Sigmoid colon (tissue), 4 donors: Measurements from ENCODE around the gene PROSER3.

Experiments
- POLR2AphosphoS5 ChIP-seq, 4 donors: sonication (generic); formaldehyde crosslinking; IDR thresholded peaks; one replicate each; pipeline ENCODE4 v1.6.1; 2017; ENCODE audit warnings: antibody characterized with exemption in 4 of 4
- TF ChIP-seq, protein P1 (sequence below), 4 experiments: fragments of 450-650 bp in 3 of 4; fragments of 200-600 bp in 1 of 4; IDR thresholded peaks; one replicate each; pipeline ENCODE4 v1.5.1; 2016 to 2019; ENCODE audit warnings: antibody characterized with exemption in 4 of 4, mild to moderate bottlenecking in 3 of 4, moderate library complexity in 2 of 4

DNA sequence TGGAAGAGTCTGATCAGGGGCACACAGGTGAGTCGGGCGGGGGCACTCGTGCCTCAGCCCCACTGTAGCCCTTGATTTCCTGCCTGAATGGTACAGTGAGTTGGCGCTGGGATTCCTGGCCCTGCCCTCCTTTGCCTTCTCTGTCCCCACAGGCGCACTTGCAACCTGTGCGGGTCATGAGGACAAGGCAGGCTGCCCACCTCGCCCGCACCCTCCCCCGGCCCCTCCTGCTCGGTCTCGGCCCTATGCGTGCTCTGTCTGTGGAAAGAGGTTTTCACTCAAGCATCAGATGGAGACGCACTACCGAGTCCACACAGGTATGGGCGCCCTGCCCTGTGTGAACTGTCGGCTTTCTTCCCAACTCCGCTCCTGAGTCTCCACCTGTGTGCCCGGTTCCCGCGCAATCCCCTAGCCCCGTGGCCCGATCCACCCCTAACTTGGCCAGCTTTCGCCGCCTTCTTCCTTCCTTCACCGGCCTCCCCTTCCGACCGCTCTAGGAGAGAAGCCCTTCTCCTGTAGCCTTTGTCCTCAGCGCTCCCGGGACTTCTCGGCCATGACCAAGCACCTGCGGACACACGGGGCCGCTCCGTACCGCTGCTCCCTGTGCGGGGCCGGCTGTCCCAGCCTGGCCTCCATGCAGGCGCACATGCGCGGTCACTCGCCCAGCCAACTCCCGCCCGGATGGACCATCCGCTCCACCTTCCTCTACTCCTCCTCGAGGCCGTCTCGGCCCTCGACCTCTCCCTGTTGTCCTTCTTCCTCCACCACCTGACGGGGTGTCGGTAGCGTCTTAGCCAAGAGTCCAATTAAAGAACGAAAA lies 41.8 kb upstream of the PROSER3 start:
- TF ChIP-seq, protein P1, sequence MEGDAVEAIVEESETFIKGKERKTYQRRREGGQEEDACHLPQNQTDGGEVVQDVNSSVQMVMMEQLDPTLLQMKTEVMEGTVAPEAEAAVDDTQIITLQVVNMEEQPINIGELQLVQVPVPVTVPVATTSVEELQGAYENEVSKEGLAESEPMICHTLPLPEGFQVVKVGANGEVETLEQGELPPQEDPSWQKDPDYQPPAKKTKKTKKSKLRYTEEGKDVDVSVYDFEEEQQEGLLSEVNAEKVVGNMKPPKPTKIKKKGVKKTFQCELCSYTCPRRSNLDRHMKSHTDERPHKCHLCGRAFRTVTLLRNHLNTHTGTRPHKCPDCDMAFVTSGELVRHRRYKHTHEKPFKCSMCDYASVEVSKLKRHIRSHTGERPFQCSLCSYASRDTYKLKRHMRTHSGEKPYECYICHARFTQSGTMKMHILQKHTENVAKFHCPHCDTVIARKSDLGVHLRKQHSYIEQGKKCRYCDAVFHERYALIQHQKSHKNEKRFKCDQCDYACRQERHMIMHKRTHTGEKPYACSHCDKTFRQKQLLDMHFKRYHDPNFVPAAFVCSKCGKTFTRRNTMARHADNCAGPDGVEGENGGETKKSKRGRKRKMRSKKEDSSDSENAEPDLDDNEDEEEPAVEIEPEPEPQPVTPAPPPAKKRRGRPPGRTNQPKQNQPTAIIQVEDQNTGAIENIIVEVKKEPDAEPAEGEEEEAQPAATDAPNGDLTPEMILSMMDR (IDR thresholded peaks at IDR 0.05): no peak
- no peak for TF ChIP-seq POLR2AphosphoS5 (IDR thresholded peaks at IDR 0.05)
